Keratinocyte (primary cell): Measurements from ENCODE around the gene ADAMTS7. TPM values are rescaled to one million over a fixed set of nuclear protein-coding genes. Genes with fewer than 3 reads are reported as not detected.
"Not testable (repeated sequence)": the region's sequence is repeated elsewhere in the genome, so short reads cannot be mapped to it uniquely, and the experiment has no call there.

Source experiments
- DNase-seq: peaks from one replicate; pipeline ENCODE4 v3.0.0-alpha.2; 2011; ENCODE audit warnings: low read depth, missing footprints, low spot score
- FAIRE-seq: peaks from 2 replicates; lab custom pipeline; 2011; peaks lifted over from hg19 to GRCh38; lab: Jason Lieb, UNC
- H2AFZ ChIP-seq: 2 replicates; pipeline ENCODE4 v1.6.0; 2012; ENCODE audit warnings: low read length, control low read depth, inconsistent platforms; ENCODE audit not compliant: control insufficient read depth
- H3K27ac ChIP-seq: 2 replicates; pipeline ENCODE4 v1.5.1; 2011; ENCODE audit warnings: low read length; ENCODE audit not compliant: control insufficient read depth, insufficient read depth
- H3K27me3 ChIP-seq: 3 replicates; pipeline ENCODE4 v1.6.0; 2011; ENCODE audit warnings: low read length; ENCODE audit not compliant: control insufficient read depth, insufficient read depth; ENCODE audit errors: extremely low read depth
- H3K36me3 ChIP-seq, 2 experiments: 2 replicates in 1 of 2; 3 replicates in 1 of 2; pipeline ENCODE4 v1.5.1; 2011; ENCODE audit warnings: low read length in 2 of 2, mild to moderate bottlenecking in 1 of 2; ENCODE audit not compliant: control insufficient read depth in 2 of 2, insufficient read depth in 2 of 2; ENCODE audit errors: extremely low read depth in 1 of 2
- H3K4me1 ChIP-seq: 3 replicates; pipeline ENCODE4 v1.5.1; 2011; ENCODE audit warnings: low read length; ENCODE audit not compliant: control insufficient read depth, insufficient read depth; ENCODE audit errors: extremely low read depth
- H3K4me2 ChIP-seq: 3 replicates; pipeline ENCODE4 v1.6.0; 2011; ENCODE audit warnings: low read depth, low read length; ENCODE audit not compliant: control insufficient read depth, insufficient read depth; ENCODE audit errors: extremely low read depth
- H3K4me3 ChIP-seq, 3 experiments: fragments of 200-600 bp in 1 of 3; sonication (generic) in 1 of 3; 2 replicates in 2 of 3; 3 replicates in 1 of 3; pipeline ENCODE4 v1.5.1; 2011 to 2016; ENCODE audit warnings: low read length in 3 of 3, mild to moderate bottlenecking in 3 of 3, control low read depth in 2 of 3, inconsistent platforms in 1 of 3, low read depth in 1 of 3, mixed read lengths in 1 of 3, mixed run types in 1 of 3, moderate library complexity in 1 of 3; ENCODE audit not compliant: control insufficient read depth in 2 of 3, insufficient read depth in 2 of 3; ENCODE audit errors: extremely low read depth in 1 of 3
- H3K79me2 ChIP-seq: 2 replicates; pipeline ENCODE4 v1.6.0; 2012; ENCODE audit warnings: low read length; ENCODE audit not compliant: control insufficient read depth, insufficient read depth
- H3K9ac ChIP-seq: 3 replicates; pipeline ENCODE4 v1.6.0; 2011; ENCODE audit warnings: low read length; ENCODE audit not compliant: control insufficient read depth, insufficient read depth; ENCODE audit errors: extremely low read depth
- H3K9me1 ChIP-seq: 3 replicates; pipeline ENCODE4 v1.6.0; 2011; ENCODE audit warnings: low read length; ENCODE audit not compliant: control insufficient read depth, insufficient read depth; ENCODE audit errors: extremely low read depth
- H3K9me3 ChIP-seq: 2 replicates; pipeline ENCODE4 v1.5.1; 2012; ENCODE audit warnings: low read depth, low read length; ENCODE audit not compliant: control insufficient read depth
- H4K20me1 ChIP-seq: 3 replicates; pipeline ENCODE4 v1.6.0; 2011; ENCODE audit warnings: low read length; ENCODE audit not compliant: control insufficient read depth, insufficient read depth; ENCODE audit errors: extremely low read depth
- CTCF ChIP-seq, 3 experiments: IDR thresholded peaks in 1 of 3; conservative IDR thresholded peaks in 1 of 3; optimal IDR thresholded peaks in 1 of 3; 2 replicates in 2 of 3; 3 replicates in 1 of 3; pipeline versions ENCODE3 to v1.5.1; 2011; ENCODE audit warnings: low read length in 3 of 3, mild to moderate bottlenecking in 3 of 3, moderate library complexity in 2 of 3, control low read depth in 1 of 3, inconsistent platforms in 1 of 3; ENCODE audit not compliant: insufficient read depth in 2 of 3; ENCODE audit errors: extremely low read depth in 1 of 3
- EZH2 ChIP-seq: IDR thresholded peaks from one replicate; pipeline ENCODE4 v1.6.1; 2012; ENCODE audit warnings: inconsistent platforms, mild to moderate bottlenecking, low read length, moderate library complexity
- dilution Hi-C: fragments of 300-500 bp; cut with MboI; formaldehyde crosslinking; loops from one replicate; pipeline ENCODE4 v1.7.0; 2020; ENCODE audit warnings: low sequenced_read_pairs; ENCODE audit not compliant: extremely low pct_ligation_motif_present
- polyA plus RNA-seq, 5 experiments: library from polyadenylated mRNA; depleted of rRNA in 3 of 5; stranded (reverse) in 3 of 5; stranded (forward) in 1 of 5; unstranded in 1 of 5; fragments of >200 nt; gene quantifications; 1 replicate in 1 of 5; 2 replicates in 3 of 5; 3 replicates in 1 of 5; pipeline versions ENCODE4 v1.2.1 to v1.2.3, GENCODE V29; 2011 to 2012; ENCODE audit warnings: missing spikeins in 2 of 5, low read depth in 1 of 5, low replicate concordance in 1 of 5

Gene ADAMTS7
- polyA plus RNA-seq, 1 donor (not counting 4 experiments of a cell fraction or from before 2014, with no cell fraction given) = 0.13 TPM

GRCh38 chr15:78757636-78757905 is 53.7 kb downstream of the ADAMTS7 start:
- H3K4me1 ChIP-seq = peaks cover 14% of the 10 kb centered on the region
- H3K36me3 ChIP-seq = no peaks in the 10 kb centered on the region
- H3K27ac ChIP-seq = no peak overlapping the region
- H3K4me3 ChIP-seq = no peak overlapping the region
- DNase-seq (no peak), FAIRE-seq (no peak)
- no peak overlapping the region for H3K9ac ChIP-seq
- no peaks in the 10 kb centered on the region for H3K27me3 ChIP-seq
- dilution Hi-C loops = no loop called here
- no peaks in the 10 kb centered on the region for H3K9me1 ChIP-seq
- H3K4me2 ChIP-seq = no peak overlapping the region
- H4K20me1 ChIP-seq = no peaks in the 10 kb centered on the region
- H3K9me3 ChIP-seq = no peaks in the 10 kb centered on the region
- TF ChIP-seq EZH2 (no peak), CTCF (optimal IDR thresholded peaks at IDR 0.05 in 1 of 3, IDR thresholded peaks at IDR 0.05 in 1 of 3, conservative IDR thresholded peaks at IDR 0.05 in 1 of 3; ENCODE audit: extremely low read depth in 1 of 3, insufficient read depth in 2 of 3, low read length in 3 of 3) (no peak)
- no peak overlapping the region for H2AFZ ChIP-seq
- no peaks in the 10 kb centered on the region for H3K79me2 ChIP-seq

GRCh38 chr15:78756781-78757635 is 54.3 kb downstream of the ADAMTS7 start:
- Histone ChIP-seq H3K4me2 (peak overlapping the region; percentile 45), H3K27ac (peak overlapping the region; percentile 56), H3K9ac (peak overlapping the region; percentile 28), H3K4me1 (peaks cover 14% of the 10 kb centered on the region)
- H3K9me3 ChIP-seq, H3K9me1 ChIP-seq, H3K79me2 ChIP-seq, H4K20me1 ChIP-seq, DNase-seq, H3K36me3 ChIP-seq, H3K4me3 ChIP-seq, H3K27me3 ChIP-seq, dilution Hi-C loops, H2AFZ ChIP-seq: not testable (repeated sequence)
- peak; percentile 77 for FAIRE-seq

GRCh38 chr15:78755900-78756591 is 55.2 kb downstream of the ADAMTS7 start:
- DNase-seq, H3K27me3 ChIP-seq, H3K9ac ChIP-seq, H3K36me3 ChIP-seq, H3K9me3 ChIP-seq, H3K79me2 ChIP-seq, dilution Hi-C loops, H2AFZ ChIP-seq, H4K20me1 ChIP-seq, H3K4me3 ChIP-seq, H3K27ac ChIP-seq, H3K9me1 ChIP-seq: not testable (repeated sequence)
- peak; percentile 80 for FAIRE-seq
- H3K4me2 ChIP-seq = peak overlapping the region; percentile 10
- peaks cover 14% of the 10 kb centered on the region for H3K4me1 ChIP-seq

GRCh38 chr15:78754637-78755280 is 56.5 kb downstream of the ADAMTS7 start:
- H4K20me1 ChIP-seq, H3K4me3 ChIP-seq, H2AFZ ChIP-seq, H3K9ac ChIP-seq, H3K9me3 ChIP-seq, H3K4me2 ChIP-seq, H3K36me3 ChIP-seq, dilution Hi-C loops, H3K27ac ChIP-seq, DNase-seq, H3K79me2 ChIP-seq, H3K27me3 ChIP-seq, H3K9me1 ChIP-seq: not testable (repeated sequence)
- peaks cover 14% of the 10 kb centered on the region for H3K4me1 ChIP-seq
- peak; percentile 23 for FAIRE-seq
